Measurements from ENCODE around the gene ADAMTS12. TPM values are rescaled to one million over a fixed set of nuclear protein-coding genes. Genes with fewer than 3 reads are reported as not detected.

The ADAMTS12 gene
- polyA plus RNA-seq, 4 donors, result 0.37 to 2.8 (median 0.54) TPM; not detected in 1

DNA sequence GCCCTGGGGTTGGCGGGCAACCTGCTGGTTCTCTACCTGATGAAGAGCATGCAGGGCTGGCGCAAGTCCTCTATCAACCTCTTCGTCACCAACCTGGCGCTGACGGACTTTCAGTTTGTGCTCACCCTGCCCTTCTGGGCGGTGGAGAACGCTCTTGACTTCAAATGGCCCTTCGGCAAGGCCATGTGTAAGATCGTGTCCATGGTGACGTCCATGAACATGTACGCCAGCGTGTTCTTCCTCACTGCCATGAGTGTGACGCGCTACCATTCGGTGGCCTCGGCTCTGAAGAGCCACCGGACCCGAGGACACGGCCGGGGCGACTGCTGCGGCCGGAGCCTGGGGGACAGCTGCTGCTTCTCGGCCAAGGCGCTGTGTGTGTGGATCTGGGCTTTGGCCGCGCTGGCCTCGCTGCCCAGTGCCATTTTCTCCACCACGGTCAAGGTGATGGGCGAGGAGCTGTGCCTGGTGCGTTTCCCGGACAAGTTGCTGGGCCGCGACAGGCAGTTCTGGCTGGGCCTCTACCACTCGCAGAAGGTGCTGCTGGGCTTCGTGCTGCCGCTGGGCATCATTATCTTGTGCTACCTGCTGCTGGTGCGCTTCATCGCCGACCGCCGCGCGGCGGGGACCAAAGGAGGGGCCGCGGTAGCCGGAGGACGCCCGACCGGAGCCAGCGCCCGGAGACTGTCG lies 45.4 kb upstream of the ADAMTS12 start:
- 34 to 62% (median 59%) methylated on average over 52 to 54 of the region's 54 CpGs for WGBS, 3 donors
- Histone ChIP-seq H3K36me3 (ENCODE audit: control insufficient read depth in 3 of 3, insufficient read depth in 2 of 3, low read depth in 1 of 3, low read length in 3 of 3) (no peaks in the 10 kb centered on the region), H3K27me3 (ENCODE audit: control insufficient read depth in 3 of 3, insufficient read depth in 3 of 3, low read length in 3 of 3) (peaks cover 0 to 68% (median 35%) of the 10 kb centered on the region in 3 donors), H3K4me3 (ENCODE audit: low read depth in 1 of 3, low read length in 3 of 3) (no peak overlapping the region), H3K9me3 (ENCODE audit: control insufficient read depth in 2 of 2, insufficient read depth in 1 of 2, low read depth in 1 of 2, low read length in 1 of 2) (no peaks in the 10 kb centered on the region), H3K4me1 (ENCODE audit: control insufficient read depth in 3 of 3, insufficient read depth in 2 of 3, low read depth in 1 of 3, low read length in 2 of 3) (peaks cover 0 to 3% (median 0%) of the 10 kb centered on the region in 3 donors), H3K27ac (ENCODE audit: low read depth in 1 of 3, low read length in 2 of 3) (no peak overlapping the region)
- DNase-seq, result no peak
- no peak for FAIRE-seq

DNA sequence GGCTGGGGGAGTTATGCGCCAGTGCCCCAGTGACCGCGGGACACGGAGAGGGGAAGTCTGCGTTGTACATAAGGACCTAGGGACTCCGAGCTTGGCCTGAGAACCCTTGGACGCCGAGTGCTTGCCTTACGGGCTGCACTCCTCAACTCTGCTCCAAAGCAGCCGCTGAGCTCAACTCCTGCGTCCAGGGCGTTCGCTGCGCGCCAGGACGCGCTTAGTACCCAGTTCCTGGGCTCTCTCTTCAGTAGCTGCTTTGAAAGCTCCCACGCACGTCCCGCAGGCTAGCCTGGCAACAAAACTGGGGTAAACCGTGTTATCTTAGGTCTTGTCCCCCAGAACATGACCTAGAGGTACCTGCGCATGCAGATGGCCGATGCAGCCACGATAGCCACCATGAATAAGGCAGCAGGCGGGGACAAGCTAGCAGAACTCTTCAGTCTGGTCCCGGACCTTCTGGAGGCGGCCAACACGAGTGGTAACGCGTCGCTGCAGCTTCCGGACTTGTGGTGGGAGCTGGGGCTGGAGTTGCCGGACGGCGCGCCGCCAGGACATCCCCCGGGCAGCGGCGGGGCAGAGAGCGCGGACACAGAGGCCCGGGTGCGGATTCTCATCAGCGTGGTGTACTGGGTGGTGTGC lies 44.7 kb upstream of the ADAMTS12 start, which contains the start of gene RXFP3:
RXFP3 (plus strand) TSS at position 6 of the 636 bp plus-strand sequence; CDS start at position 361, 355 bp downstream.
- WGBS, 3 donors, result 10 to 27% (median 26%) methylated on average over 45 of the region's 45 CpGs
- Histone ChIP-seq H3K36me3 (ENCODE audit: control insufficient read depth in 3 of 3, insufficient read depth in 2 of 3, low read depth in 1 of 3, low read length in 3 of 3) (no peaks in the 10 kb centered on the region), H3K27me3 (ENCODE audit: control insufficient read depth in 3 of 3, insufficient read depth in 3 of 3, low read length in 3 of 3) (peaks cover 0 to 61% (median 33%) of the 10 kb centered on the region in 3 donors), H3K4me1 (ENCODE audit: control insufficient read depth in 3 of 3, insufficient read depth in 2 of 3, low read depth in 1 of 3, low read length in 2 of 3) (peaks cover 0 to 3% (median 0%) of the 10 kb centered on the region in 3 donors), H3K4me3 (ENCODE audit: low read depth in 1 of 3, low read length in 3 of 3) (peak within 1 kb of the TSS in 1 of 3 donors; percentile 16), H3K9me3 (ENCODE audit: control insufficient read depth in 2 of 2, insufficient read depth in 1 of 2, low read depth in 1 of 2, low read length in 1 of 2) (no peaks in the 10 kb centered on the region), H3K27ac (ENCODE audit: low read depth in 1 of 3, low read length in 2 of 3) (no peak within 1 kb of the TSS)
- DNase-seq, result peak in 1 of 2 donors; percentile 23
- no peak for FAIRE-seq

DNA sequence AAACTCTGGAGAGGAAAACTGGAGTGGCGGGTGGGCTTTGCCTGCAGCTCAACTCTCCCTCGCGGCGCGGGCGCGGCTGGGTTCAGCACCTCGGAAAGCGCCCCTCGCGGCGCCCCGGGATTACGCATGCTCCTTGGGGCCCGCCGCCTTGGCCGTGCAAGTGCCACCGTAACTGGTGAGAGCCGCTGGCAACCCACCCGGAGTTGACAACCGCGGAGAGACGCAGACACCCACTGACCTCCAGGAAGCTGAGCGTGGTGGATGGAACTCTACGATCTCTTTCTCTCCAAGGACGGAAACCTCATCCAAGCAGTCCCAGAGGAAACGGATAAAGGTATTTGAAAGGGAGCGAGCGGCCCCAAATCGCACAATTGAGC lies 44.2 kb upstream of the ADAMTS12 start:
- Histone ChIP-seq H3K9me3 (ENCODE audit: control insufficient read depth in 2 of 2, insufficient read depth in 1 of 2, low read depth in 1 of 2, low read length in 1 of 2) (no peaks in the 10 kb centered on the region), H3K4me3 (ENCODE audit: low read depth in 1 of 3, low read length in 3 of 3) (peak overlapping the region in 1 of 3 donors; percentile 16), H3K27ac (ENCODE audit: low read depth in 1 of 3, low read length in 2 of 3) (no peak overlapping the region), H3K27me3 (ENCODE audit: control insufficient read depth in 3 of 3, insufficient read depth in 3 of 3, low read length in 3 of 3) (peaks cover 0 to 57% (median 30%) of the 10 kb centered on the region in 3 donors), H3K4me1 (ENCODE audit: control insufficient read depth in 3 of 3, insufficient read depth in 2 of 3, low read depth in 1 of 3, low read length in 2 of 3) (peaks cover 0 to 3% (median 0%) of the 10 kb centered on the region in 3 donors), H3K36me3 (ENCODE audit: control insufficient read depth in 3 of 3, insufficient read depth in 2 of 3, low read depth in 1 of 3, low read length in 3 of 3) (no peaks in the 10 kb centered on the region)
- peak; percentile 2 to 73 for DNase-seq
- no peak for FAIRE-seq
- WGBS, 3 donors, result 2 to 8% (median 4%) methylated on average over 30 of the region's 30 CpGs

DNA sequence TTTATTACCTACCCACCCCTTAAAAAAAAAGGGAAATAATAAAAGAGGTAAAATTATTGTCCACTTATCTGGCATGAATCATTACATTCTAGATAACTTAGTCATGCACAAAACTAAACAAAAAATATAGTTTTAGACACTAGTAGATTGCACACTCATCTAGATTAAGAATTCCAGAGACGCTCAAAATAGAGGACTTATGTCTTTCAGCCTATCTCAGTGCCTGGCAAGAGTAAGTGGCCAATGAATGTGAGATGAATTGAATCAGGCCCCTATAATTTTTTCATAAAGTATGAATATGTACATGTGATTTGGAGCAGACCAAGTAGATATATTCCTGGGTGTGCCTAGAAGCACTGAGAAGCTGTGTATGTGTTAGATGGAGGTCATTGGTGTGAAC lies 42.4 kb upstream of the ADAMTS12 start:
- H3K4me3 ChIP-seq (ENCODE audit: low read depth in 1 of 3, low read length in 3 of 3), result no peak overlapping the region
- H3K27ac ChIP-seq (ENCODE audit: low read depth in 1 of 3, low read length in 2 of 3), result no peak overlapping the region
- peaks cover 0 to 42% (median 23%) of the 10 kb centered on the region in 3 donors for H3K27me3 ChIP-seq (ENCODE audit: control insufficient read depth in 3 of 3, insufficient read depth in 3 of 3, low read length in 3 of 3)
- WGBS, 3 donors, result 47 to 75% (median 69%) methylated on average over 1 of the region's 1 CpG
- H3K9me3 ChIP-seq (ENCODE audit: control insufficient read depth in 2 of 2, insufficient read depth in 1 of 2, low read depth in 1 of 2, low read length in 1 of 2), result no peaks in the 10 kb centered on the region
- FAIRE-seq (no peak), DNase-seq (no peak)
- peaks cover 0 to 3% (median 0%) of the 10 kb centered on the region in 3 donors for H3K4me1 ChIP-seq (ENCODE audit: control insufficient read depth in 3 of 3, insufficient read depth in 2 of 3, low read depth in 1 of 3, low read length in 2 of 3)
- H3K36me3 ChIP-seq (ENCODE audit: control insufficient read depth in 3 of 3, insufficient read depth in 2 of 3, low read depth in 1 of 3, low read length in 3 of 3), result no peaks in the 10 kb centered on the region

DNA sequence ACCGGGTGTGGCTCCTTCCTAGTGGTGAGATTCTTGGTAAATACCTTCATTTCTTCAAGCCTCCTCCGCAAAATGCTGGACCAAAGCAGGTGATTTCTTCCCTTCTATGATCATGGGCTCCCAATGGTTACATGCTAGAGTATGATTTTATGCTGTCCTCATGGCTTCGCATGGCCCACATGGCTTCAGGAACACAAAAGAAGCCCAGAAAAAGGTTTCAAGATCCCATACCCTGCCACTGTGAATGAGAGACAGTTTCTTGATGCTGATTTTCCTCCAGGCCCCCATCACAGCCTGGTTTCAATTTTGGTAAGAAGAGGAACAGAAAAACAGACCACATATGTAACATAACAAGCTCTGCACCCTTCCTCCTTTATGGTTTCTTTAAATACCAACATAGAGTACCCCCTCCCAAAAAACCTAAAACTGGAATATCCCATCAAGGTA lies 42.0 kb upstream of the ADAMTS12 start:
- Histone ChIP-seq H3K27me3 (ENCODE audit: control insufficient read depth in 3 of 3, insufficient read depth in 3 of 3, low read length in 3 of 3) (peaks cover 0 to 38% (median 23%) of the 10 kb centered on the region in 3 donors), H3K4me1 (ENCODE audit: control insufficient read depth in 3 of 3, insufficient read depth in 2 of 3, low read depth in 1 of 3, low read length in 2 of 3) (peaks cover 0 to 3% (median 0%) of the 10 kb centered on the region in 3 donors), H3K36me3 (ENCODE audit: control insufficient read depth in 3 of 3, insufficient read depth in 2 of 3, low read depth in 1 of 3, low read length in 3 of 3) (no peaks in the 10 kb centered on the region), H3K4me3 (ENCODE audit: low read depth in 1 of 3, low read length in 3 of 3) (no peak overlapping the region), H3K9me3 (ENCODE audit: control insufficient read depth in 2 of 2, insufficient read depth in 1 of 2, low read depth in 1 of 2, low read length in 1 of 2) (no peaks in the 10 kb centered on the region), H3K27ac (ENCODE audit: low read depth in 1 of 3, low read length in 2 of 3) (no peak overlapping the region)
- WGBS, 3 donors, result 80 to 85% (median 83%) methylated on average over 3 of the region's 3 CpGs
- FAIRE-seq (no peak), DNase-seq (no peak)

DNA sequence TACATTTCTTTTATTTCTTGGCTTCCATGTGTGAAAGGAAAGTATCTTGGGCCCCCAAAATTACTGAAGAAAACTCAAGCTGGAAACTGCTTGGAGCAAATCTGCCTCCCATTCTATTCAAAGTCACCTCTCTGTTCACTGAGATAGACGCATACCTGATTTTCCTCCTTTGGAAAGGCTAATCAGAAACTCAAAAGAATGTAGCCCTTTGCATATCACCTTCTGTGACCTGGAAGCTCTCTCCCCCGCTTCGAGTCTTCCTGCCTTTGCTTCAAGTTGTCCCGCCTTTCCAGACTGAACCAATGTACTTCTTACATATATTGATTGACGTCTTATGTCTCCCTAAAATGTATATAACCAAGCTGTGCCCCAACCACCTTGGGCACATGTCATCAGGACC lies 39.3 kb upstream of the ADAMTS12 start:
- H3K4me3 ChIP-seq (ENCODE audit: low read depth in 1 of 3, low read length in 3 of 3), result no peak overlapping the region
- H3K36me3 ChIP-seq (ENCODE audit: control insufficient read depth in 3 of 3, insufficient read depth in 2 of 3, low read depth in 1 of 3, low read length in 3 of 3), result no peaks in the 10 kb centered on the region
- no peak overlapping the region for H3K27ac ChIP-seq (ENCODE audit: low read depth in 1 of 3, low read length in 2 of 3)
- H3K9me3 ChIP-seq (ENCODE audit: control insufficient read depth in 2 of 2, insufficient read depth in 1 of 2, low read depth in 1 of 2, low read length in 1 of 2), result no peaks in the 10 kb centered on the region
- no peak for DNase-seq
- 72 to 79% (median 72%) methylated on average over 5 of the region's 5 CpGs for WGBS, 3 donors
- H3K4me1 ChIP-seq (ENCODE audit: control insufficient read depth in 3 of 3, insufficient read depth in 2 of 3, low read depth in 1 of 3, low read length in 2 of 3), result no peaks in the 10 kb centered on the region
- H3K27me3 ChIP-seq (ENCODE audit: control insufficient read depth in 3 of 3, insufficient read depth in 3 of 3, low read length in 3 of 3), result peaks cover 0 to 11% (median 0%) of the 10 kb centered on the region in 3 donors
- no peak for FAIRE-seq

DNA sequence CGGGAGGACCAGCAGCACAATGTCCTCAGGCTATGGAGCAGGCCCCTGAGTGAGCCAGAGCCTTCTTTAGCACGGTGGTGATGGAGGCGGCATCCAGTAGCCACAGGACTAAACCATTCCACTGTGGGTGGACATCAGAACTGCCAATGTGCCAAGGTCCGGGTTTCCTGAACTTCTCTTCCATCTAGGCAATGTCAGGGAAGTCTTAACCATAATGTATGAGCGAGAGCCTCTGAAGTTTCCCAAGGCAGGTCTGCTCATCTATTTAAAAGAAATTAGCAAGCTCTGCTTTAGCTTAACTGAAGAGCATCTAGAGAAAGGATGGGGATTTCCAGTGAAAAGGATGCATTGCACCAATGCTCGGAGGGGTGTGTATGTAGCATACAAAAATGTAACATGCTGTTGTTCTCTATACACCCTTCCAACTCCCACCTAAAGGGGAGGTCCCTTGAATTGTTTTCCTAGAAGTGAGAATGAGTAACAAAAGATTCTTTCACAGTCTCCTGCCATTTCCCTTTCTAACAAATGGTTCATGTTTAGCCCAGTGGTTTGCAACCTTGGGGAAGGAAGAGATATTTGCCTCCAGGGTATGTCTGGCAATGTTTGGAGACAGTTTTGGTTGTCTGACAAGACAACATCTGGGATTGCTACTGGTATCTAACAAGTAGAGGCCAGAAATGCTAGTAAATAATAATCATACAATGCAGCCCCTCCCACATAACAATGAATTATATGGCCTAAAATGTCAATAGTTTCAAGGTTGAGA lies 38.3 kb upstream of the ADAMTS12 start:
- FAIRE-seq (no peak), DNase-seq (no peak)
- Histone ChIP-seq H3K4me3 (ENCODE audit: low read depth in 1 of 3, low read length in 3 of 3) (no peak overlapping the region), H3K27ac (ENCODE audit: low read depth in 1 of 3, low read length in 2 of 3) (no peak overlapping the region), H3K36me3 (ENCODE audit: control insufficient read depth in 3 of 3, insufficient read depth in 2 of 3, low read depth in 1 of 3, low read length in 3 of 3) (no peaks in the 10 kb centered on the region), H3K9me3 (ENCODE audit: control insufficient read depth in 2 of 2, insufficient read depth in 1 of 2, low read depth in 1 of 2, low read length in 1 of 2) (no peaks in the 10 kb centered on the region), H3K27me3 (ENCODE audit: control insufficient read depth in 3 of 3, insufficient read depth in 3 of 3, low read length in 3 of 3) (peaks cover 0 to 3% (median 0%) of the 10 kb centered on the region in 3 donors), H3K4me1 (ENCODE audit: control insufficient read depth in 3 of 3, insufficient read depth in 2 of 3, low read depth in 1 of 3, low read length in 2 of 3) (no peaks in the 10 kb centered on the region)
- WGBS, 3 donors, result 84 to 89% (median 85%) methylated on average over 6 of the region's 6 CpGs

DNA sequence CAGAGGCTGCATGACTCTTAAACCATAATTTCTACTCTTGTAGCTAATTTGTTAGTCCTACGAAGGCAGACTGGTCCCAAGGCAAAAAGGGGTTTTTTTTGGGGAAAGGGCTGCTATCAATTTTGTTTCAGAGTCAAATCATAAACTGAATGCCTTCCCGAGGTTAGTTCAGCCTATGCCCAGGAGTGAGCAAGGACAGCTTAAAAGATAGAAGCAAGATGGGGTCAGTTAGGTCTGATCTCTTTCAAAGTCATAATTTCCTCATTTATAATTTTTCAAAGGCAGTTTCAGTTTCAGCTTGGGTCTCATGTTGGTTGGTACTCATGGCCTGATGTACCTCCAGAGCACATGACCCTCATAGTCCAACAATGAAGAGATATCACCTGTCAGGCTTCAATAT lies 36.5 kb upstream of the ADAMTS12 start:
- FAIRE-seq (no peak), DNase-seq (no peak)
- no peaks in the 10 kb centered on the region for H3K4me1 ChIP-seq (ENCODE audit: control insufficient read depth in 3 of 3, insufficient read depth in 2 of 3, low read depth in 1 of 3, low read length in 2 of 3)
- H3K27me3 ChIP-seq (ENCODE audit: control insufficient read depth in 3 of 3, insufficient read depth in 3 of 3, low read length in 3 of 3), result no peaks in the 10 kb centered on the region
- 64 to 71% (median 69%) methylated on average over 2 of the region's 2 CpGs for WGBS, 3 donors
- no peaks in the 10 kb centered on the region for H3K9me3 ChIP-seq (ENCODE audit: control insufficient read depth in 2 of 2, insufficient read depth in 1 of 2, low read depth in 1 of 2, low read length in 1 of 2)
- H3K27ac ChIP-seq (ENCODE audit: low read depth in 1 of 3, low read length in 2 of 3), result no peak overlapping the region
- H3K4me3 ChIP-seq (ENCODE audit: low read depth in 1 of 3, low read length in 3 of 3), result no peak overlapping the region
- no peaks in the 10 kb centered on the region for H3K36me3 ChIP-seq (ENCODE audit: control insufficient read depth in 3 of 3, insufficient read depth in 2 of 3, low read depth in 1 of 3, low read length in 3 of 3)
